GM18526 (cell line): ENCODE measurements around the gene COL27A1.

Experiments used
- POLR2A ChIP-seq: IDR thresholded peaks from 3 replicates; pipeline ENCODE4 v1.6.1; 2011; ENCODE audit not compliant: insufficient read length; ENCODE audit errors: extremely low read depth

COL27A1 gene

DNA sequence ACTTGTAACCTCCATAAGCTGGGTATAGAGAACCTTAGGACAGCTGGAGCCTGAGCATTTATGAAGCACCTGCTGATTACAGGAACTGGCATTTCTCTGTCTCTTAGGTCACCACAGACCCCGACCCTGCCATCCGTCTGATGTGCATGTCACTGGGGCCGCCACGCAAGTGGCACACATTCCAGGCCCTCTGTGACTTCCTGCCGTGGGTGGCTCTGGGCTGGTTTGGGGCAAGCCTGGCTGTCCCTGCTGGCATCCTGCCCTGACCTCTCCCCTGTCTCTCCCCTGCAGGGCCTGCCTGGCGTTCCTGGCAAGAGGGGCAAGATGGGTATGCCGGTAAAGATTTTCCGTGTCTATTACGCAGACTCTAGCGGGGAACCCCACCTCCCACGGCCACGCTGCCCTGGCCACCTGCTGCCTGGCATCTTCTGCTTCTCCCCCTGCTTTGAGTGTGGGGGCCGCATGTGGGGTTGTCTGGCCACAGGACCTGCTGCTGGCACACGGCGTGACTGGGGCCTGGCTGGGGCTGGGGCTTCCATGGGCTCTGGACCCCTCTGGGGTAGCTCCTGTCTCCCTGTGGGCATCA lies 55.4 kb downstream of the COL27A1 start:
- TF ChIP-seq POLR2A, result no peak

DNA sequence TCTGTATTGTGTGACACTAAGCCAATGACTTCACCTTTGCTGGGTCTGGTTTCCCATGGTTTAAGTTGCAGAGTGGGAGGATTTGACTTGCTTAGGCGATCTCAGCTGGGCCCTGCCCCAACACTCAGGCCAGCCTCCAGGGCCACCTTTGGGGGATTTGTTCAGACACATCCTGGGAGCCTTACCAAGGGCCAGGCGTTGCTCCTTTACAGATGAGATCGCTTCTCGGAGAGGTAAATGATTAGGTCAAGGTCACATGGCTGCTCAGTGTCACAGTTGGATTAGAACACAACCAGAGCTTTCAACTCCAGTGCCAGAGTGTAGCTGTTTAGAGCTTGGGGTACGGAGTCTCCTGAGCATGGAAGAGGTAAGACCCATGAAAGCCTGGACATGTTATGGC lies 57.5 kb downstream of the COL27A1 start:
- no peak for TF ChIP-seq POLR2A

DNA sequence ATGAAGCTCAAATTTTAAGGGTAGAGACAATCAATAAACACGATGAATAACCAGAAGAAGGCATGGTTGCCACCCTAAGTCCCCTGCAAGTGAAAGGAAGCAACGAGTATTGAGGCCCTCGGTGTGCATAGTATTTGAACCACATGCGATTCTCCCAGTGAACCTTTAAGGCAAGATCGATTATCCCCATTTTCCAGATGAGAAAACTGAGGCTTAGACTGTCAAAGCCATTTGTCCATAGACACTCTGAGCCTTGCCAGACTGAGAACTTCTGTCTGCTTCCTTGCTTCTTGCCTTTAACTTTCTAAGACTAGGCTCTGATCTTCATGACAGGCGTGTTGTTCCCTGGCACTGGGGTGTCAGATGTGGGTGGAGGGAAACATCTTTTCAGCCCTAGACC lies 58.2 kb downstream of the COL27A1 start:
- TF ChIP-seq POLR2A, result no peak

DNA sequence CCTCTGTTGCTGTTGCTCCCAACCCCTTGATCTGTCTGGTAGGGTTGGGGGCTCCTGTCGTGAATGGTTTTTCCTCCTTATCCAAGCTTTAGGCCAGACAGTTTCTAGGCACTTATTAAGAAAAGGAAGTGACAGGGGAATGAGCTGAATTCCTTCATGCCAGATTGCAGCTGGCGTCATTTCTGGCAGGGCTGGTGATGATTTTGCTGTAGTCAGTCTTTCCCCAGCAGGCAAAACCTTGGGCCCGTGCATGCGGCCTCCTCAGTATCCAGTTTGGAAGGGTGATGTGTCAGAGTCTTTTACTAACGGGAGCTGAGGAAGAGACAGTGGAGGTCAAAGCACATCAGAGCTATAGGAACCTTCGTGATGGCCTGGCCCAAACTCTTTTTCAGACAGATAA lies 58.8 kb downstream of the COL27A1 start:
- TF ChIP-seq POLR2A, result no peak

DNA sequence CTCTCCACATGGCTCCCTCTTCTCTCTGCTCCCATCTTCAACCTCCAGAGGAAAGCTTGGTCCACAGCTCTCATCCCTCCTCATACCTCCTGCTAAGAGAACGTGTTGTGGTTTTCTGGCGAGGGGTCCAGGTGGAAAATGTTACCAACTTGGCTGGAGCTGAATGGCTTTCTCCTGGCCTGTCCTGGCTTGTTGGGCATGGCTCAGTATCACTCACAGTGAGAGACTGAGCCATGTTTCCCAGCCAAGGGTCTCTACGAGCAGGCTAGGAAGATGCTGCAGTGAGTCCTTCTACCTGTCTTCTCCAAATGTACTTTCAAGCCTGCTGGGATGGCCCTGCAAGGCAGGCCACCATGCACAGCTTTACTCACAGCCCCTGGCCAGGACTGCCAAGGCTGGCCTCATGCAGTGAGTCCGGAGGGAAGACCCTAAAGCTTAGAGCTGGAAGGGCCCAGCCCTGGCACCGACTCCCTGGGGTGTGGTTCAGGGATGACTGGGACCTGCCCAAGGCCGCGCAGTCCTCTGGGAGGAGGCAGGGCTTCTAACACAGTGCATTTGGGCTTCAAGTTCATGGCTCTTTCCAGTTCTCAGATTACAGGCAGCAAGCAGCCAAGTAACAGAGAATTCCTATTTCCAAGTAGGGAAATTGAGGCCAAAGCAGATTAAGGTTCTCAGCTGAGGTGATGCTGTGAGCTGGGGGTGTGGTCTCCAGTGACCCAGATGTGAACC lies 59.5 kb downstream of the COL27A1 start:
- no peak for TF ChIP-seq POLR2A

DNA sequence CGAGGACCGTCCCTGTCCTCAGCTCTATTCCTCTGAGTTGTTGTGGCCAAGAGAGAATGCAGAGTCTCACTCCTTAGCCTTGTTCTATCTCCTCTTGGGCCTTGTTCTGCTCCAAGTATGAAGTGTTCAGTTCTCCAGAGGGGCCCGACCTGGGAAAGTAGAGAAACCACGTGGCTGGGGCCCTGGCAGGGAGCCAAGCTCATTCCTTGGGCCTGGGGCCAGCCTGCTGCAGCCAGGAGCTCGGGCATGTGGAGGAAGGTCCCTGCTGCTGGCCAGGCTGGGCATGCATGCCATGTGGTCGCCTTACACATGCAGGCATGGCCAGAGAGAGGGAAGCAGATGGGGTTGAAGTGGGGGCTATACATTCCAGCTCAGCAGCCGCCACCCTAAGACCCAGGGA lies 60.7 kb downstream of the COL27A1 start:
- TF ChIP-seq POLR2A, result no peak

DNA sequence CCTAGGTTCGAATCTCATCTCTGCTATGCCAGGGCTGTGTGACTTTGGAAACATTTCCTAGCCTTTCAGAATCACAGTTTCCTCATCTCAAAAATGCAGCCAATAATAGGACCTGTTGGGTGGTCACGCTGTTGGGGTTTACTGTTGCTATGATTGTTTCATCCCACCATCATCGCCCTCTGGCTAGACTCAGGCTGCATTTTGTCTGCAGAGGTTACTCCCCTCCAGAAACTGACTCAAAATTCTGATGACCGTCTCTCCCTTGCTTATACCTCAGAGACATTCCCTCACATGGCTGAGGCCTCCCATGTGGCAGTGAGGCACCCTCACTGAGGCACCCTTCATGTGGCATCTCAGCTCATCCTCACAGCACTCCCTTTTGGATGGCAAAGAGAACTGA lies 61.6 kb downstream of the COL27A1 start:
- TF ChIP-seq POLR2A, result no peak

DNA sequence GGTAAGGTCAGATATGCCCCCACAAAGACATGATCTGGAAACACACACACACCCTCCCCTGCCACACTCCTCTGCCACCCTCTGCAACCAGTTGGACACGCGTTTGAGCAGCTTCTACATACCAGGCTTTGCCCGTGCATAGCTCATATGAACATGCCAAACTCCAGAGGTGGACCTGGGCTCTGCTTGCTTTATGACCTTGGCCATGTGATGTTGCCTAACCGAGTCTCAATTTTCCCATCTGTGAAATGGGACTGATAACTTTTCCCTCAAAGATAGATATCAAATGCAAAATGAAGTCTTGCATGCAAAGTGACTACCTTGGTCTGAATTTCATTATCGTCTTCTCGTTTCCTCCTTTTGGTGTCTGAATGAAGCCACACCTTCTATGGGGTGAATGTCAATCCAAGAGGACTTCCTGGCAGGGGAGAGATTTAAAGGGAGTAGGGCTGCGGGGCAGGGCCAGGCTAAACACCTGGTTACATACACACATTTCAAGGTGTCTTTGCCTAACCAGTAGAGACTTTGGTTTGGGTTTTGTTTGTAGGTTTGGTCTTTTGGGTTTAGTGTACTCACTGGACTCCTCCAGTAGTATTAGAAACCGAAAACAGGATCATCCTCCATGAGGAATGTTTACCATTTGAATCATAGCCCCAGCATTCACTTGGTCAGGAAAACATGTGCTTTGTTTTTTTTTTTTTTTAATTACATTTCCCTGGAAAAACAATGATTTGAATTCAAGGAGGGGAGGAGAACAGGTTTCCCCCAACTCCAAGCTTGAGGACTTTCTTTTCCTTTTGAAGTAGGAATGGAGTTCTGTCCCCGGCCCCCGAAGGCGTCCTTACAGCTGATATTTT lies 63.2 kb downstream of the COL27A1 start:
- no peak for TF ChIP-seq POLR2A

DNA sequence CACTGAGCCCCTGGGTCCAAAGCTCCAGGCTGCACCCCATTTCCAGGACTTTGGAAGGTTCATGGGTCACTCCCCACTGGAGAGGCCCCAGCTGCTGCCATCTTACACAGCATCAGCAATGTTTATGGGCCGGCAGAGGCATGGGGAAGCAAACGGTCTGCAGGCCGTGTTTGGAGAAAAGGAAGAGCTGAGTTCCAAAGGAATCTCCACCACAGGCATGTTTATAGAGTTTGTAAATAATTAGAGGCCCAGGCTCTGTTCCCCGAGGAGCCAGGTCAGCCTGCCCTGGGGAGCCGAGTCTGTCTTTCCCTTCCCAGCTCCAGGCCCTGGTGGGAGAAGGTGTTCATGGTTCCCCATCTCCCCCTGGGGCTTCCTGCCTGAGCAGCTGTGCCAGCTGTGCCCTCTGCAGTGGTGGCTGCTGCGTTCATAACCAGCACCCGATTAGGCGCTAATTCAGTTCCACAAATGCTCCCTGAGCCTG lies 64.8 kb downstream of the COL27A1 start:
- no peak for TF ChIP-seq POLR2A

DNA sequence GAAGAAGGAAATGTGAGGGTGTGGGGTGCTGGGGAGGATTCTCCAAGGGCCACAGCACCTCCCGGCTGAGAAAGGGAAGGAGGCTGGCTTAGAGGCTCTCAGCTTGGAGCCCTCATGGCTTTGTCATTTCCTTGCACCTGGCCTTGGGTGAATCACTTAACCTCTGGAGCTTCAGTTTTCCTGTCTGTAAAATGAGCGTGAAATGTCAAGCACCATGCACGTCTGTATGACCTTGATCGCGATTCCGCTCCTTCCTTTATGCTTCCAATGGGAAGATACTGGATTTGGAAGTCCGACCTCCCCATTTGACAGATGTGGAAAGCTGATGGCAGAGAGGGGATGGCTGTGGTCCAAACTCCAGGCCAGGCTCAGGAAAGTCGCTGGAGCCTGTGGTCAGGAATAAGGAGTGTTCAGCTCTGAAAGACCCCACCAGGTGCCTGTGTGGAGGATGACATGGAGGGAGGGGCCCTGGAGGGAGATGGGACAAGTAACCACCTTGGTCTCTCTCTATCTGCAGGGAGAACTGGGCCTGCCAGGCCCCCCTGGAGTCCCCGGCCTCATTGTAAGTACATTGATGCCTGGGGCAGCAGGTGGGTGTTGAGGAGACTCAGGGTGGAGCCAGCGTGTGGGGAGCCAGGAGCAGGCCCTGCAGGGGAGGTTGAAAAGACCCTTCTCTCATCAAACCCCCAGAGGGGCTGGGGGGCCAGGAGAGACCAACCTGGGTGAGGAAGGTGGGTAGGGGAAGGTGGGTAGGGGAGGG lies 66.5 kb downstream of the COL27A1 start:
- no peak for TF ChIP-seq POLR2A

DNA sequence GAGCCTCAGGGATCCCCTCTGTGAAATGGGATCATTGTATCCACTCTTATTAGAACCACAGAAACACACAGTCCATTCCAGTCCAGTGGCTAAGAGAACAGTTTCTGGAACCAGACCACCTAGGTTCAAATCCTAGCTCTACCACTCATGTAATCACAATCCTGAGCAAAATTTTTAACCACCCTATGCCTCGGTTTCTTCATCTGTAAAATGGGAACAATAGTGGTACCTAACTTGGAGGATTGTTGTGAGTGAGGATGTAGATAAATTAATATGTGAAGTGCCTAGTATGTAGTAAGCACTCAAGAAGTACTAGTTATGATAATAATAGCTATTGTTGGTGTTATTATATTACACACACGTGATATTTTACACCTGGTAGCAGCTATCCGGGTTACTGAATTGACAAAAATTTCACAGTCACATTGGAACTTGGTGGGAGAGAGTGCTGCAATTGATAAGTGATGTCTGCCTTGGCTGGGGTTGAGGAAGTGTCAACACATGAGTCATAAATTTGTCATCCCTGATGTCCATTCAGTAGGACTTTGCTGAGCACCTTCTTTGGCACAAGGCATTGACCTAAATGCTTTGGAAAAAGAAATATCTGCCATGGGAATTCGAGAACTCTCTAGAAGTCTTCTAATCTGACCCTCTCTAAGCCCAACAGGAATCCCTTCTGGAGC lies 68.4 kb downstream of the COL27A1 start:
- TF ChIP-seq POLR2A, result no peak

DNA sequence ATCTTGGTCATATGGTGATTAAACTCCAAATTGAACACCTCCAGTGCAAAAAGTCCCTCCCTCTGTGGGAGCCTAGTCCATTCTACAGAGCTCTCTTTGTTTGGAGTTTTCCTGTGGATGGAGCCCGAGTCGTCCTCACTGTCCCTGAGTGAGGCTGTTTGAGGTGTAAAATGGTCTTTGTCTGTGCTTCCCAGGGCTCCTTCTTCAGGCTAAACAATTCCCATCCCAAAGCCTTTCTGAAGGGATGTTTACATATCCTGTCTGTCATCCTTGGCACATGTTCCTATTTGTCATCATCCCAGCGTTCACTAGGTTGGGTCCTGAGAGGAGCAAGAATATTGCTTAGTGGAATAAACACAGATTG lies 68.9 kb downstream of the COL27A1 start:
- TF ChIP-seq POLR2A, result no peak

DNA sequence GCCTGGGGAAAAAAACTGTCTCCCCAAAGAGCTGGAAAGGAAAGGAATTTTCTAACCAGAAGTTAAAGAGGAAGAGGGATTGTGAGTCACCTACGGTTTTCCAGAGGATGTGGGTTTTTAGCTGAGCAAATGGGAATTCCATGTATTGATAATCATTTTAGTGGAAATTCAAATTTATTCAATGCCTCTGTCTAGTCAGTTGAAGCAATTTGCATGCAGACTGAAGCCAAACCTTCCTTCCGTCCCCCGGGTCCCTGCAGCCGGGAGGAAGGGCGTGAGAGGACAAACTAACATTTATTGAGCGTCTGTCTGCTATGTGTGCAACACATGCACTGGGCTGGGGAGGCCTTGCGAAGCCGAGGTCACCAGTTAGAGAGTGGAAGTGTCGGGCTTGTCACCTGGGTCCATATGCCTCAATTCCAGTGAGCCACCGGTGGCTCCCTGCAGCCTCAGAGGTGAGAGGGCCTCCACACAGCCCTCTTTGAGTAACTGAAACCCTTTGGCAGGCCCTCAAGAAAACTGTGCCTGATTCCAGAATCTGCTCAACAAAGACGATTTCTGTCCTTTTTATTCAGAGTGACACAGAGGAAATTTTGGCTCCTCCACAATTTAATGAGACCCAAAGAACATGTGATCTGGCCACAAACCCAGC lies 70.3 kb downstream of the COL27A1 start:
- TF ChIP-seq POLR2A, result no peak
